ENCODE results near the gene ZMYM4. TPM values are rescaled to one million over a fixed set of nuclear protein-coding genes. Genes with fewer than 3 reads are reported as not detected.
"Not testable (repeated sequence)": the region's sequence is repeated elsewhere in the genome, so short reads cannot be mapped to it uniquely, and the experiment has no call there.

The ZMYM4 gene
- total and polyA plus RNA-seq, 7 donors, result 4.2 to 46.0 (median 36.7) TPM

- Histone ChIP-seq H3K9me3 (no peaks in the 10 kb centered on the region), H3K36me3 (peaks cover 11 to 70% (median 26%) of the 10 kb centered on the region in 4 donors), H3K27ac (no peak overlapping the region), H3K4me1 (no peaks in the 10 kb centered on the region), H3K4me3 (no peak overlapping the region), H3K27me3 (no peaks in the 10 kb centered on the region)
- DNase-seq, result no peak
- intact Hi-C loops (cut with DNase I), result no loop called here
- 94 to 97% methylated on average over 2 of the region's 2 CpGs for WGBS, 2 donors
- TF ChIP-seq POLR2A (IDR thresholded peaks at IDR 0.05), result no peak
- no peak for TF ChIP-seq EP300 (IDR thresholded peaks at IDR 0.05)
- no peak for TF ChIP-seq POLR2AphosphoS5 (IDR thresholded peaks at IDR 0.05)
- TF ChIP-seq CTCF (IDR thresholded peaks at IDR 0.05), result no peak
Observed at GRCh38 chr1:35460796-35461195, 192.3 kb downstream of the ZMYM4 start.

- H3K9me3 ChIP-seq, result no peaks in the 10 kb centered on the region
- H3K36me3 ChIP-seq, result peaks cover 11 to 75% (median 30%) of the 10 kb centered on the region in 4 donors
- H3K4me3 ChIP-seq, result no peak overlapping the region
- TF ChIP-seq POLR2AphosphoS5 (IDR thresholded peaks at IDR 0.05) (no peak), CTCF (IDR thresholded peaks at IDR 0.05) (no peak), EP300 (IDR thresholded peaks at IDR 0.05) (no peak), POLR2A (IDR thresholded peaks at IDR 0.05) (no peak)
- intact Hi-C loops (cut with DNase I), result no loop called here
- no peak overlapping the region for H3K27ac ChIP-seq
- DNase-seq, result no peak
- H3K4me1 ChIP-seq, result no peaks in the 10 kb centered on the region
- 86 to 95% methylated on average over 5 of the region's 5 CpGs for WGBS, 2 donors
- no peaks in the 10 kb centered on the region for H3K27me3 ChIP-seq
Observed at GRCh38 chr1:35461966-35462651, 193.6 kb downstream of the ZMYM4 start.

- WGBS, 2 donors, result 76 to 95% methylated on average over 2 of the region's 2 CpGs
- no peaks in the 10 kb centered on the region for H3K9me3 ChIP-seq
- H3K27ac ChIP-seq, result no peak overlapping the region
- peaks cover 11 to 75% (median 30%) of the 10 kb centered on the region in 4 donors for H3K36me3 ChIP-seq
- no peak overlapping the region for H3K4me3 ChIP-seq
- intact Hi-C loops (cut with DNase I), result no loop called here
- no peaks in the 10 kb centered on the region for H3K27me3 ChIP-seq
- TF ChIP-seq CTCF (IDR thresholded peaks at IDR 0.05) (no peak), EP300 (IDR thresholded peaks at IDR 0.05) (no peak), POLR2AphosphoS5 (IDR thresholded peaks at IDR 0.05) (no peak), POLR2A (IDR thresholded peaks at IDR 0.05) (no peak)
- DNase-seq, result no peak
- H3K4me1 ChIP-seq, result no peaks in the 10 kb centered on the region
Observed at GRCh38 chr1:35463232-35463631, 194.7 kb downstream of the ZMYM4 start.

GRCh38 chr1:35463749-35464148, 195.2 kb downstream of the ZMYM4 start:
- 92 to 95% methylated on average over 2 of the region's 2 CpGs for WGBS, 2 donors
- H3K27me3 ChIP-seq; H3K4me3 ChIP-seq; intact Hi-C loops (cut with DNase I); DNase-seq; H3K4me1 ChIP-seq; H3K27ac ChIP-seq; H3K9me3 ChIP-seq: not testable (repeated sequence)
- peaks cover 11 to 70% (median 30%) of the 10 kb centered on the region in 4 donors for H3K36me3 ChIP-seq

GRCh38 chr1:35466120-35466519, 197.6 kb downstream of the ZMYM4 start:
- intact Hi-C loops (cut with DNase I), result no loop called here
- TF ChIP-seq POLR2AphosphoS5 (IDR thresholded peaks at IDR 0.05) (no peak), POLR2A (IDR thresholded peaks at IDR 0.05) (no peak), EP300 (IDR thresholded peaks at IDR 0.05) (no peak)
- Histone ChIP-seq H3K4me3 (no peak overlapping the region), H3K9me3 (no peaks in the 10 kb centered on the region), H3K27me3 (no peaks in the 10 kb centered on the region), H3K36me3 (peaks cover 17 to 73% (median 33%) of the 10 kb centered on the region in 4 donors), H3K4me1 (no peaks in the 10 kb centered on the region), H3K27ac (no peak overlapping the region)
- DNase-seq, result no peak
- 96 to 100% methylated on average over 1 of the region's 1 CpG for WGBS, 2 donors
